Measurements from ENCODE around the gene RHOT2. TPM values are rescaled to one million over a fixed set of nuclear protein-coding genes. Genes with fewer than 3 reads are reported as not detected.

The RHOT2 gene
- total RNA-seq, 1 experiment from 2014 or later: 143 TPM

DNA sequence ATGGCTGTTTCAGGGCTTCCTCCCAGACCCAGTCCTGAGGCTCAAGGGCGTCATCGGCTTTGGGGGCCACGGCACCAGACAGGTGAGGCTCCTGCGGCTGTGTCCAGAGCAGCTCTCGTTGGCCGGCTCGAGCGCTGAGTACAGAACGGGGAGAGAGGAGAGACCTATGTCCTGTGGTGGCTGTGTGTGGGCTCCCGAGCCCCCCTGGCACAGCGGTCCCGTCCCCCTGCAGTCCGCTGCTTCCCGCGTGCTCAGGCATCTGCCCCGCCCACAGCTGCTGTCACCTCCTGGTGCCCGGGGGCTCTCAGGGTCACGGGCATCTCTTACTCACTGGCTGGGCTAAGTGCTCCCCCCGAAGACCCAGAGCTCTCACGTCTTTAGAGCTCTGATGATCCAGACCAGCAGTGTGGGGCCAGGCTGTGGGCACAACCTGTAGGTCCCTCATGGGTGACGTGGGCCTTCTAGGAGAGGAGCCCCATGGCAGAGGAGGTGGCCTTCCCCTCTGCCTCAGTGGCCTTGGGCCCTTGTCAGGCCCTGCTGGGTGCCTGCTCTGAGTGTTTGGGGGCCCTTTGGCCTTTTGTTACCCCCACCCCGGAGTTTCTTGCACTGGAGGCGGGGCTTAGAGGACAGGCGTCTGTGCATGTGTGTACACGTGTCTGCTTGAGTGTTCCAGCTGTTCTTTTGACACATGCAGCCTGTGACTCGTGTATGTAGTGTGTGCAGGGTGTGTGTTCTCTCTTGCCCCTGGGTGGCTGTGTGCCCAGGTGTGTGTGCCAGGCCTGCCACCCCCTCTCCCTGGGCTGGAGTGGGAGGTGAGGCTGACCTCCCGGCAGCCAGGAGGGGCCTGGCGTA lies 15.3 kb upstream of the RHOT2 start:
- Histone ChIP-seq H3K9me3 (ENCODE audit: insufficient read depth, low read depth) (no peaks in the 10 kb centered on the region), H3K36me3 (ENCODE audit: low read depth) (no peaks in the 10 kb centered on the region), H4K20me1 (ENCODE audit: insufficient read depth) (no peaks in the 10 kb centered on the region), H3K4me2 (no peak overlapping the region), H3F3A (ENCODE audit: insufficient read depth, low read depth) (peaks cover 10% of the 10 kb centered on the region; the same call in 1 of the 2 replicates), H3K27ac (no peak overlapping the region), H3K9me2 (ENCODE audit: insufficient read depth) (no peaks in the 10 kb centered on the region), H2AFZ (no peak overlapping the region), H3K27me3 (ENCODE audit: insufficient read depth, low read depth) (no peaks in the 10 kb centered on the region), H3K4me3 (no peak overlapping the region), H3K79me2 (ENCODE audit: low read depth) (peaks cover 22% of the 10 kb centered on the region), H3K4me1 (replicated peaks; ENCODE audit: insufficient read depth) (peaks cover 17% of the 10 kb centered on the region)
- POLR2A ChIA-PET (ENCODE audit: unreplicated experiment): no interaction called here
- BruUV-seq (replicated peaks): no TSS peak
- no peak for DNase-seq
- intact Hi-C loops (cut with micrococcal nuclease; ENCODE audit: unreplicated experiment): no loop called here
- CTCF ChIA-PET: no interaction called here
- TF ChIP-seq EZH2 (IDR thresholded peaks at IDR 0.05; ENCODE audit: low read depth): no peak
- TF ChIP-seq, protein P1, sequence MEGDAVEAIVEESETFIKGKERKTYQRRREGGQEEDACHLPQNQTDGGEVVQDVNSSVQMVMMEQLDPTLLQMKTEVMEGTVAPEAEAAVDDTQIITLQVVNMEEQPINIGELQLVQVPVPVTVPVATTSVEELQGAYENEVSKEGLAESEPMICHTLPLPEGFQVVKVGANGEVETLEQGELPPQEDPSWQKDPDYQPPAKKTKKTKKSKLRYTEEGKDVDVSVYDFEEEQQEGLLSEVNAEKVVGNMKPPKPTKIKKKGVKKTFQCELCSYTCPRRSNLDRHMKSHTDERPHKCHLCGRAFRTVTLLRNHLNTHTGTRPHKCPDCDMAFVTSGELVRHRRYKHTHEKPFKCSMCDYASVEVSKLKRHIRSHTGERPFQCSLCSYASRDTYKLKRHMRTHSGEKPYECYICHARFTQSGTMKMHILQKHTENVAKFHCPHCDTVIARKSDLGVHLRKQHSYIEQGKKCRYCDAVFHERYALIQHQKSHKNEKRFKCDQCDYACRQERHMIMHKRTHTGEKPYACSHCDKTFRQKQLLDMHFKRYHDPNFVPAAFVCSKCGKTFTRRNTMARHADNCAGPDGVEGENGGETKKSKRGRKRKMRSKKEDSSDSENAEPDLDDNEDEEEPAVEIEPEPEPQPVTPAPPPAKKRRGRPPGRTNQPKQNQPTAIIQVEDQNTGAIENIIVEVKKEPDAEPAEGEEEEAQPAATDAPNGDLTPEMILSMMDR (conservative IDR thresholded peaks at IDR 0.05): no peak

DNA sequence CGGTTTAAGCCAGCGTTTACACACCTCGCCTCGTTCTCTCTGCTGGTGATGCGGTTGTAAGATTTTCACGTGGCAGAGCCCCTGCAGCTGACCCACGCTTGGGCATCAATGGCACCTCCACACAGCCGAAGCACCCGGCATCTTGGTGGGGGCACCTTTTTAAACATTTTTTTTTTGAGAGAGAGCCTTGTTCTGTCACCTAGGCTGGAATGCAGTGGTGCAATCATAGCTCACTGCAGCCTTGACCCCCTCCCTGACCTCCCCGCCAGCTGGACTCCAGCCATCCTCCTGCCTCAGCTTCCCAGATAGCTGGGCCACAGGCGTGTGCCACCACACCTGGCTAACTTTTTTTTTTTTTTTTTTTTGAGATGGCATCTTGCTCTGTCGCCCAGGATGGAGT lies 13.9 kb upstream of the RHOT2 start:
- CTCF ChIA-PET: no interaction called here
- H3K27me3 ChIP-seq (ENCODE audit: insufficient read depth, low read depth): no peaks in the 10 kb centered on the region
- no peaks in the 10 kb centered on the region for H3F3A ChIP-seq (ENCODE audit: insufficient read depth, low read depth)
- no peak for DNase-seq
- intact Hi-C loops (cut with micrococcal nuclease; ENCODE audit: unreplicated experiment): no loop called here
- BruUV-seq (replicated peaks): no TSS peak
- H3K4me1 ChIP-seq (replicated peaks; ENCODE audit: insufficient read depth): peaks cover 11% of the 10 kb centered on the region
- peaks cover 11% of the 10 kb centered on the region for H3K79me2 ChIP-seq (ENCODE audit: low read depth)
- no peak overlapping the region for H3K4me3 ChIP-seq
- no peaks in the 10 kb centered on the region for H4K20me1 ChIP-seq (ENCODE audit: insufficient read depth)
- no peaks in the 10 kb centered on the region for H3K9me3 ChIP-seq (ENCODE audit: insufficient read depth, low read depth)
- no peaks in the 10 kb centered on the region for H3K9me2 ChIP-seq (ENCODE audit: insufficient read depth)
- no peak overlapping the region for H2AFZ ChIP-seq
- H3K36me3 ChIP-seq (ENCODE audit: low read depth): no peaks in the 10 kb centered on the region
- no peak overlapping the region for H3K27ac ChIP-seq
- TF ChIP-seq, protein P1 (conservative IDR thresholded peaks at IDR 0.05): no peak
- no peak for TF ChIP-seq EZH2 (IDR thresholded peaks at IDR 0.05; ENCODE audit: low read depth)
- no peak overlapping the region for H3K4me2 ChIP-seq
- POLR2A ChIA-PET (ENCODE audit: unreplicated experiment): interaction anchor here (0.7 kb wide), 1 partner anchor 13 kb away, joined by 7 read pairs; no protein-coding TSS in a partner anchor

DNA sequence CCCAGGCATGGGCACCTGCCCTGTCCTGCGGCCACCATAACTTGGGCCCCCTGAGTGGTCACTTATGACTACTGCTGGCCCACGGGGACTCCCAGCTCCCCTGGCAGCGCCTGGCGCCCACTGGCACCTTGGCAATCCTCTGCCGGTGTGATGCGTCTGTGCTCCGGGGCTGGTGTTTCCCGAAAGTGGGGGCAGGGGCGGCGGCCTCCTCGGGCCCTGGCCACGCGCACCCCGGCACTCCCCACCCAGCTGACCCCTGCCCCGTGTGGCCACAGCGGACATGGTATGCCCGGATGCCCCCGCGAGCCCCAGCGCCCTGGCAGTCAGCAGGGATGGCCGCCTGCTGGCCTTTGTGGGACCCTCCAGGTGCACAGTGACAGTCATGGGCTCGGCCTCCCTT lies 10.4 kb upstream of the RHOT2 start:
- ChIA-PET POLR2A (ENCODE audit: unreplicated experiment) (interaction anchor here (0.6 kb wide), 1 partner anchor 428 kb away, joined by 4 read pairs; no protein-coding TSS in a partner anchor), CTCF (no interaction called here)
- H3K79me2 ChIP-seq (ENCODE audit: low read depth): no peaks in the 10 kb centered on the region
- H3K27me3 ChIP-seq (ENCODE audit: insufficient read depth, low read depth): no peaks in the 10 kb centered on the region
- peaks cover 7% of the 10 kb centered on the region for H3F3A ChIP-seq (ENCODE audit: insufficient read depth, low read depth)
- no peaks in the 10 kb centered on the region for H3K9me3 ChIP-seq (ENCODE audit: insufficient read depth, low read depth)
- no peak overlapping the region for H3K4me2 ChIP-seq
- H4K20me1 ChIP-seq (ENCODE audit: insufficient read depth): 0 out of 2 replicates have a peak, but pooled peaks cover 4% of the 10 kb centered on the region
- no peak for DNase-seq
- H3K4me3 ChIP-seq: no peak overlapping the region
- peaks cover 7% of the 10 kb centered on the region; the same call in 1 of the 2 replicates for H3K4me1 ChIP-seq (replicated peaks; ENCODE audit: insufficient read depth)
- no TSS peak for BruUV-seq (replicated peaks)
- H2AFZ ChIP-seq: no peak overlapping the region
- H3K36me3 ChIP-seq (ENCODE audit: low read depth): no peaks in the 10 kb centered on the region
- intact Hi-C loops (cut with micrococcal nuclease; ENCODE audit: unreplicated experiment): no loop called here
- H3K27ac ChIP-seq: no peak overlapping the region
- TF ChIP-seq EZH2 (IDR thresholded peaks at IDR 0.05; ENCODE audit: low read depth): no peak
- TF ChIP-seq, protein P1 (conservative IDR thresholded peaks at IDR 0.05): no peak
- H3K9me2 ChIP-seq (ENCODE audit: insufficient read depth): no peaks in the 10 kb centered on the region

Measured in PC-9 (cell line).